Mucosa of descending colon (tissue), 3 donors: ENCODE results near the gene GJE1. TPM values are rescaled to one million over a fixed set of nuclear protein-coding genes. Genes with fewer than 3 reads are reported as not detected.
"Not testable (repeated sequence)": the region's sequence is repeated elsewhere in the genome, so short reads cannot be mapped to it uniquely, and the experiment has no call there.

Experiments
- ATAC-seq: fragments of 200-7000 bp; cut with Tn5 transposase; one replicate; pipeline ENCODE4 v1.9.1; 2020; ENCODE audit warnings: mild to moderate bottlenecking, moderate library complexity
- DNase-seq, 3 donors: peaks; one replicate each; pipeline ENCODE4 v3.0.0-alpha.2; 2020
- H3K36me3 ChIP-seq: fragments of 200-600 bp; one replicate; pipeline ENCODE4 v1.8.0; 2021; ENCODE audit warnings: low read depth, mild to moderate bottlenecking
- H3K4me1 ChIP-seq: fragments of 200-600 bp; one replicate; pipeline ENCODE4 v1.8.0; 2021; ENCODE audit warnings: low read depth, mild to moderate bottlenecking
- H3K4me3 ChIP-seq: fragments of 200-600 bp; one replicate; pipeline ENCODE4 v1.8.0; 2021; ENCODE audit warnings: mild to moderate bottlenecking
- H3K9me3 ChIP-seq: fragments of 200-600 bp; one replicate; pipeline ENCODE4 v1.8.0; 2021; ENCODE audit warnings: mild to moderate bottlenecking
- intact Hi-C, 2 donors: fragments of 100-400 bp; cut with DNase I in 1 of 2; cut with micrococcal nuclease in 1 of 2; formaldehyde crosslinking; loops; one replicate each; pipeline versions ENCODE4 v1.11.0 to v1.11.1; 2022; cut with DNase I, micrococcal nuclease
- total RNA-seq, 3 donors: library from RNA; stranded (reverse); fragmentation: NEBNext Ultra II Directional in 2 of 3; extraction: Animal tissue kit (Norgen Biotek cat#: 25700) in 2 of 3; gene quantifications; one replicate each; pipeline versions ENCODE4 v1.2.1 to v1.2.4, GENCODE V29; 2021 to 2023
- TF ChIP-seq, protein P1 (sequence below): fragments of 200-600 bp; IDR thresholded peaks from one replicate; pipeline ENCODE4 v1.8.0; 2022; ENCODE audit warnings: antibody characterized with exemption, mild to moderate bottlenecking
- donor health status: DM: no; HTN: no; CAD: no; lungs with moderate emphysema.
- donor health status: DM: no; HTN: no; CAD: no.
- donor health status: DM: no; HTN: yes; CAD: no.

GJE1 gene
- total RNA-seq, 3 donors from 2014 or later, result not detected

DNA sequence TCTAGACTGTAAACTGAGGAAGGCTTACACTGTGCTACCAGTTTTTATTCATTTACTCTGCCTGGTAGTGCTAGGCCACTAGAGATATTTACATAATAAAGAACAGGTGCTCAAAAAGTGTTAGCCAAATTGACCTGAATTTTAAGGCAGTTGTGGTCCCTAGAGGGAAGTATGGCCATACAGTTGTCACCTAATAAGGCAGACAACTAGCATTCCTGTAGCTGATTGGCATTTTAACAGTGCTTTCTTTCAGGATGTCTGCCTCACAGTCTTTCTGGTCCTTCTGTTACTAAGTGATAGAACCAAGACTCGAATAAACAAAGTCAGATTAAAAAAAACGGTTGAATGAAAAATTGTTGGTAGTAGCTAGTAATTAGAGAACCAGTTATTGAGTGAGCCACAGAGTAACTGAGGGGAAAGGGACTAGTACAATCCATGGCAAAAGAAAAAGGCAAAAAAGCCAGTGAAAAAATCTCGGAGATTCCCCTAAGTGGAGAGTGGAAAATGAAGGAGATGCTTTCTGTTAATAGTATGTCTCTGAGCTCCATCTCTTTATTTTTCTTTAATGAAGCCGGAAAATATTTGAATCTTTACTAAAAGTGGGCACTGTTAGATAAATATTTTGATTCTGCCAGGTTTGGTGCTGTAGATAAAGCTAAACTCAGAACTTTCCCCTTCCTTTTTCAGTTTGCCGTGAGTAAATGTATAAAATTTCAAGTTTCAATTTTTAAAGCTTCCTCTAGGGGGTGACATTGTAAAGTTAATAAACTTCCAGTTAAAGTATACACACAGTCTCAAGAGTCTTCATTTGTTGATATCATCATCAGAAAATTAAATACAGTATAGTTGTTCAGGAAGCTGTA is 23.4 kb downstream of the GJE1 start:
- Histone ChIP-seq H3K4me1 (no peaks in the 10 kb centered on the region), H3K36me3 (no peaks in the 10 kb centered on the region), H3K4me3 (no peak overlapping the region), H3K9me3 (no peaks in the 10 kb centered on the region)
- intact Hi-C loops, result no loop called here
- TF ChIP-seq, protein P1, sequence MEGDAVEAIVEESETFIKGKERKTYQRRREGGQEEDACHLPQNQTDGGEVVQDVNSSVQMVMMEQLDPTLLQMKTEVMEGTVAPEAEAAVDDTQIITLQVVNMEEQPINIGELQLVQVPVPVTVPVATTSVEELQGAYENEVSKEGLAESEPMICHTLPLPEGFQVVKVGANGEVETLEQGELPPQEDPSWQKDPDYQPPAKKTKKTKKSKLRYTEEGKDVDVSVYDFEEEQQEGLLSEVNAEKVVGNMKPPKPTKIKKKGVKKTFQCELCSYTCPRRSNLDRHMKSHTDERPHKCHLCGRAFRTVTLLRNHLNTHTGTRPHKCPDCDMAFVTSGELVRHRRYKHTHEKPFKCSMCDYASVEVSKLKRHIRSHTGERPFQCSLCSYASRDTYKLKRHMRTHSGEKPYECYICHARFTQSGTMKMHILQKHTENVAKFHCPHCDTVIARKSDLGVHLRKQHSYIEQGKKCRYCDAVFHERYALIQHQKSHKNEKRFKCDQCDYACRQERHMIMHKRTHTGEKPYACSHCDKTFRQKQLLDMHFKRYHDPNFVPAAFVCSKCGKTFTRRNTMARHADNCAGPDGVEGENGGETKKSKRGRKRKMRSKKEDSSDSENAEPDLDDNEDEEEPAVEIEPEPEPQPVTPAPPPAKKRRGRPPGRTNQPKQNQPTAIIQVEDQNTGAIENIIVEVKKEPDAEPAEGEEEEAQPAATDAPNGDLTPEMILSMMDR, result no peak
- DNase-seq, result no peak
- ATAC-seq, result peak; percentile 47

DNA sequence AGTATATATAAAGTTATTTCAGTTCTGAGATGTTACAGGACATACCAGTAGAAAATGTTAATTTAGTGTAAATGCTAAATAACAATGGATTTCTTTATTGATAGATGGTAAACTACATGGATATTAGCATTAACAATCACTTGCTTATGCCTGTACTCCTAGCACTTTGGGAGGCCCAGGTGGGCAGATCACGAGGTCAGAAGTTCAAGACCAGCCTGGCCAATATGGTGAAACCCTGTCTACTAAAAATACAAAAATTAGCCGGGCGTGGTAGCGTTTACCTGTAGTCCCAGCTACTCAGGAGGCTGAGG is 24.0 kb downstream of the GJE1 start:
- H3K9me3 ChIP-seq, DNase-seq, intact Hi-C loops, ATAC-seq, H3K4me3 ChIP-seq, H3K36me3 ChIP-seq, H3K4me1 ChIP-seq: not testable (repeated sequence)

DNA sequence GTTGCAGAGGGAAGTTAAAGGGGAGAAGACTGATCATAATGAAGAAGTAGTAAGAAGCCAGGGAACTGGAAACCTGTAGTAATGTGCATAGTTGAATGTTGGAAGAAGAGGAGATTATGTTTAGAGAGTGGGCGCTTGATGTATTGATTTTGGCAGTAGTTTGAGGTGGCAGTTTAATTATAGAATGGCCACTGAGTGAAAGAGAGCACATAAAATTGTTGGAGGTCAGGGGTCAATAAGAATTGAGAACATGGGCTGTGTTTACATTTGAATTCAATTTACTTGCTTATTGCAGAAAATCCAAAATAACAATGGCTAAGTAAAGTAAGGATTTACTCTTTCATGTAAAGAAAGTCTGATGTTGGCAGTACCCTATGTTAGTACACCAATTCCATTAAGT is 30.1 kb downstream of the GJE1 start:
- ATAC-seq (no peak), DNase-seq (no peak)

DNA sequence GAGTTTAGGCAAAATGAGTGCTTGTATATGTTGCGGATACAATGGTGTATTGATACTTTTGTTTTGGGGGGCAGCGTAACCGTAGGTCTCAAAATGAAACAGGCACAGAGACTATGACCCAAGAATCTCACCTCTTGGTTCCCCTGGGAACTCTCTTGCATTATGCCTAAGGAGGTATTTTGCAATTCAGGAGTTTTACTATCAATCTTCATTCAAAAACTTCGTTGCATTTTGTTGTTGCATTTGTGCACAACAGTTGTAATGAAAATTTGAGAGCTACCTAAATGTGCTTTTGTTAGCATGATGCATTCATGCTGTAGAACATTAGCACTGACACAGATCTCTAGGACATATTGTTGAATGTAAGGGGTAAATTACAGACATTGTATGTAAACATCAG is 32.5 kb downstream of the GJE1 start:
- intact Hi-C loops, result no loop called here
- DNase-seq (no peak), ATAC-seq (no peak)
- Histone ChIP-seq H3K36me3 (no peaks in the 10 kb centered on the region), H3K9me3 (no peaks in the 10 kb centered on the region), H3K4me1 (peaks cover 13% of the 10 kb centered on the region), H3K4me3 (no peak overlapping the region)
- TF ChIP-seq, protein P1, result no peak

More for the DNA sequence above, 30.1 kb downstream of the GJE1 start:
- Histone ChIP-seq H3K4me1 (peaks cover 13% of the 10 kb centered on the region), H3K4me3 (no peak overlapping the region), H3K9me3 (no peaks in the 10 kb centered on the region), H3K36me3 (no peaks in the 10 kb centered on the region)
- TF ChIP-seq, protein P1, result no peak
- intact Hi-C loops, result no loop called here

DNA sequence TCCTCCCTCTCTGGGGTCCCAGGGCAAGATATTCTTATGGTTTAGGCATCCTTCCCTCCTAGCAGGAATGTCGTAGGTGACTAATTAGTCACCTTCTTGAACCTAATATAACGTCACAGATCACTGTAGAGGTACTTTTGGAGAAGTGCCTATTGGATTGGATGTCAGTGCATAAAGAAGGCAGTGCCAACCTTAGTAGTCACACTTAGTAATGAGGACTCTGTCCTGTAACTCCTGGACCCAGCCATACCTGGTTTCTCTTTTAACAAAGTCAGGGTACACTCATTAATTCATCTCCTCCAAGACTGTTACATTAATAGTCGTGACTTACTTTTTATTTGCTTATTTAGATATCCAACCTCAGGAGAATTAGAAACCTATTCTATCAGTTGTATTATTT is 34.3 kb downstream of the GJE1 start:
- intact Hi-C loops, result no loop called here
- TF ChIP-seq, protein P1, result no peak
- Histone ChIP-seq H3K9me3 (no peaks in the 10 kb centered on the region), H3K4me3 (no peak overlapping the region), H3K4me1 (peaks cover 7% of the 10 kb centered on the region), H3K36me3 (no peaks in the 10 kb centered on the region)
- DNase-seq (no peak), ATAC-seq (no peak)

DNA sequence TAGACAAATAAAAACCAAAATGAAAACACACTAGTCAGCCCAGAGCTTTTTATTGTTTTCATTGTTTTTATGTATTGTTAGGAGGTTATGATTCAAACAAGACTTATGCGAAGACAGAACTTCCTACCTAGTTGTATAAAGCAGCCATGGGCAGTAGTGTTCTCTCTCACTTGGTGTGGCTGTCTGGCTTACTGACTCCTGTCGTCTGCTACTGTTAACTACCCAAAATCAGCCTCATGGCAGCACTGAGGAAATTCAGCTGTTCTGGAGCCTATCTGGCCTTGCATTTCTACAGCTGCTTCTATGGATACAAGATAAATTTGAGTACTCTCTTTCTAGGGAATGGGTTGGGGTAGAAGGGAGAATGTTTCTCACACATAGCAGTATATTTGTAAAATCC is 34.8 kb downstream of the GJE1 start:
- Histone ChIP-seq H3K36me3 (no peaks in the 10 kb centered on the region), H3K4me1 (peaks cover 3% of the 10 kb centered on the region), H3K4me3 (no peak overlapping the region), H3K9me3 (no peaks in the 10 kb centered on the region)
- intact Hi-C loops, result no loop called here
- no peak for DNase-seq
- TF ChIP-seq, protein P1, result no peak
- no peak for ATAC-seq
